Prostate gland (tissue), 2 donors: Measurements from ENCODE around the gene RFX2.

Experiments
- POLR2A ChIP-seq: fragments of 450-650 bp; IDR thresholded peaks from one replicate; pipeline ENCODE4 v1.6.1; 2016; ENCODE audit warnings: antibody characterized with exemption, mild to moderate bottlenecking
- POLR2AphosphoS5 ChIP-seq: sonication (generic); formaldehyde crosslinking; IDR thresholded peaks from one replicate; pipeline ENCODE4 v1.6.1; 2017; ENCODE audit warnings: antibody characterized with exemption
- TF ChIP-seq, protein P1 (sequence below), 4 experiments: fragments of 200-600 bp in 2 of 4; fragments of 450-650 bp in 2 of 4; sonication (generic) in 2 of 4; IDR thresholded peaks; 1 replicate in 3 of 4; 2 replicates in 1 of 4; pipeline ENCODE4 v1.5.1; 2016 to 2019; ENCODE audit warnings: antibody characterized with exemption in 4 of 4, mild to moderate bottlenecking in 2 of 4, moderate library complexity in 2 of 4

DNA sequence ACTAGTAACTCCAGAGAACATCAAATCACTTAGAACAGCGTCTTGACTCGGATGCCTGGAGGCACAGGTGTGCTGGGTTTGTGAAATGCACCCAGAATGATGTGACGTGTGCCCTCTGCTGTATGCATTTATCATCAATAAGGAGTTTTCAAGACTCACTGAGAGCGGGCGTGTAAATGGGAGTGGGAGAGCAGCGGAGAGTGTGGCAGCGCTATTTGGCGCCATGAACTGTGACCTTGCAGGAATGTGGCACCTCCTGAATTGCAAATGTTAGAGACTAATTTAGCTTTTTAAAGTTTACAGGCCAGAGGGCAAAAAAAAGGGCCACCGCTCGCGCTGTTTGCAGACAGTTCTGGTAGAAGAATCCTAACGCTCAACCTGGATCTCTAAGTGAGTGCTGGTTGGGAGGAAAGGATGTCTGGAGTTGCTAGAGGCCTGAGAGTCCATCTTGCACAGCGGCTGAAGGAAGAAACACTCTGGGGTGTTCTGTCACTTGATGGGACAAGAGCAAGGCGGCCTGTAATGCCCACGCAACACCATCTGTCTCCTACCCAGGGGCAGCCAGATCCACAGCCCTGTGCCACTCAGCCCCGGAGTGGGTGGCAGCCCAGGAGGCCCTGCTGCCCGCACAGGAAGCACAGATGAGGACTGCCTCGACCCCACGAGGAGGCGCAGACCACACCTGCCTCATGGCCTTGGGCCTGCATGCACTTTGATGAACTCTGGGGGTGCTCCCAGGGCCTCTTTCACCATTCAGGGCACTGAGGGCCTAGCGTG lies 152.0 kb downstream of the RFX2 start:
- TF ChIP-seq, protein P1, sequence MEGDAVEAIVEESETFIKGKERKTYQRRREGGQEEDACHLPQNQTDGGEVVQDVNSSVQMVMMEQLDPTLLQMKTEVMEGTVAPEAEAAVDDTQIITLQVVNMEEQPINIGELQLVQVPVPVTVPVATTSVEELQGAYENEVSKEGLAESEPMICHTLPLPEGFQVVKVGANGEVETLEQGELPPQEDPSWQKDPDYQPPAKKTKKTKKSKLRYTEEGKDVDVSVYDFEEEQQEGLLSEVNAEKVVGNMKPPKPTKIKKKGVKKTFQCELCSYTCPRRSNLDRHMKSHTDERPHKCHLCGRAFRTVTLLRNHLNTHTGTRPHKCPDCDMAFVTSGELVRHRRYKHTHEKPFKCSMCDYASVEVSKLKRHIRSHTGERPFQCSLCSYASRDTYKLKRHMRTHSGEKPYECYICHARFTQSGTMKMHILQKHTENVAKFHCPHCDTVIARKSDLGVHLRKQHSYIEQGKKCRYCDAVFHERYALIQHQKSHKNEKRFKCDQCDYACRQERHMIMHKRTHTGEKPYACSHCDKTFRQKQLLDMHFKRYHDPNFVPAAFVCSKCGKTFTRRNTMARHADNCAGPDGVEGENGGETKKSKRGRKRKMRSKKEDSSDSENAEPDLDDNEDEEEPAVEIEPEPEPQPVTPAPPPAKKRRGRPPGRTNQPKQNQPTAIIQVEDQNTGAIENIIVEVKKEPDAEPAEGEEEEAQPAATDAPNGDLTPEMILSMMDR (IDR thresholded peaks at IDR 0.05): no peak
- TF ChIP-seq POLR2A: no peak
- no peak for TF ChIP-seq POLR2AphosphoS5
